Cardiac fibroblast (primary cell): ENCODE data around the gene TTN.

Experiments
- DNase-seq, 2 donors: peaks; one replicate each; pipeline versions ENCODE4 v3.0.0 to v3.0.0-alpha.2; 2010; ENCODE audit warnings: low read depth in 2 of 2
- H3K4me3 ChIP-seq, 2 donors: replicated peaks in 1 of 2; 1 replicate in 1 of 2; 2 replicates in 1 of 2; pipeline ENCODE4 v1.5.1; 2011; ENCODE audit warnings: low read depth in 2 of 2, low read length in 2 of 2, mild to moderate bottlenecking in 2 of 2, moderate library complexity in 1 of 2
- TF ChIP-seq, protein P1 (sequence below): IDR thresholded peaks from one replicate; pipeline ENCODE4 v1.5.1; 2011; ENCODE audit warnings: low read depth, mild to moderate bottlenecking, low read length, inconsistent platforms

TTN gene

DNA sequence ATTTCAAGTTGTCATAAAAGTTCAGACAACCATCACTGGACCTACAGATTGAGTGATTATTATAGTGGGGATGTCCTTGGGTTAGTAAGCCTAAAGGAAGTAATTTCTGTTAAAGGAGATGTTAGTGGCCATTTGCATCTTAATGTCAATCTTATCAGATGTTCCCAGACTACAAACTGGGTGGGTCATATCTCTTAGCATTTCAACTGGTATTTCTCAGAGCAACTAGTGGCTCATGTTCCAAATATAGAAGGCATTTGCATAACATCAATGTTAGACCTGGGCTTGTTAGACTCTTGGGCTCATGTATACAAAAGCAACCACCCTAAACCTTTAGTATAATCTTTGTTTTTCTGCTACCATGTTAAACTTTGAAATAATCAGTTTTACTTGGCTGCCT lies 309.1 kb downstream of the TTN start:
- TF ChIP-seq, protein P1, sequence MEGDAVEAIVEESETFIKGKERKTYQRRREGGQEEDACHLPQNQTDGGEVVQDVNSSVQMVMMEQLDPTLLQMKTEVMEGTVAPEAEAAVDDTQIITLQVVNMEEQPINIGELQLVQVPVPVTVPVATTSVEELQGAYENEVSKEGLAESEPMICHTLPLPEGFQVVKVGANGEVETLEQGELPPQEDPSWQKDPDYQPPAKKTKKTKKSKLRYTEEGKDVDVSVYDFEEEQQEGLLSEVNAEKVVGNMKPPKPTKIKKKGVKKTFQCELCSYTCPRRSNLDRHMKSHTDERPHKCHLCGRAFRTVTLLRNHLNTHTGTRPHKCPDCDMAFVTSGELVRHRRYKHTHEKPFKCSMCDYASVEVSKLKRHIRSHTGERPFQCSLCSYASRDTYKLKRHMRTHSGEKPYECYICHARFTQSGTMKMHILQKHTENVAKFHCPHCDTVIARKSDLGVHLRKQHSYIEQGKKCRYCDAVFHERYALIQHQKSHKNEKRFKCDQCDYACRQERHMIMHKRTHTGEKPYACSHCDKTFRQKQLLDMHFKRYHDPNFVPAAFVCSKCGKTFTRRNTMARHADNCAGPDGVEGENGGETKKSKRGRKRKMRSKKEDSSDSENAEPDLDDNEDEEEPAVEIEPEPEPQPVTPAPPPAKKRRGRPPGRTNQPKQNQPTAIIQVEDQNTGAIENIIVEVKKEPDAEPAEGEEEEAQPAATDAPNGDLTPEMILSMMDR, result no peak
- no peak for DNase-seq
- H3K4me3 ChIP-seq, result no peak overlapping the region

DNA sequence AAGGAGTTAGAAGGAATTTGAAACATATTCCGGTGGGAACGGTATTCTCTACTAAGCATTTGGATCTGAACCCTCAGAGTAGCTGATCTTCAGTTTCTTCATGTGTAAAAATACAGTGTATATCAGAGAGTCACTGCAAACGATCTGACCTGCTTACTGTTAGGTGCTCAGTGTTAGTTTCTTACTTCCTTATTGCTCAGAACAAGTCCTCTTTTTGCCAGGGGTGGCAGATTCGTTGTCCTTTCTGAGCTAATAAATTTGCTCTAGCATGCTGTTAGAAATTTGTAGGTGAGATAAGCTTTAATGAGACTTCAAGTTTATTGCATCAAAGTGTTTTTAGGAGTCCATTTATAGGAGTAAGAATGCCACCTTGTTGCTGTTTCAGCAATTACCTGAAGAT lies 311.2 kb downstream of the TTN start:
- DNase-seq, result no peak
- TF ChIP-seq, protein P1, result no peak
- no peak overlapping the region for H3K4me3 ChIP-seq

DNA sequence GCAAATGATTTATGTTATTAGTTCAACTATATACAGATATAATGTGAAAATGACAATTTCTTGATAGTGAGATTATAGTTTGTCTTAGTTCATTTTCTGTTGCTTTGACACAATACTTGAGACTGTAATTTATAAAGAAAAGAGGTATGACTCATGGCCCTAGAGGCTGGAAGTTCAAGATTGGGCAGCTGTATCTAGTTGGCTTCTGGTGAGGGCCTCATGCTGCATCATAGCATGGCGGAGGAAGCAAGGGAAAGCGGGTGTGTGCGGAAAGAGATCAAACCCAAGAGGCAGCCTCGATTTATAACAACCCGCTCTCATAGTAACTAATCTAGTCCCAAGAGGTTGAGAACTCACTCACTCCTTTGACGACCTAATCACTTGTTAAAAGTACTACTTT lies 315.6 kb downstream of the TTN start:
- no peak for DNase-seq
- H3K4me3 ChIP-seq, result no peak overlapping the region

DNA sequence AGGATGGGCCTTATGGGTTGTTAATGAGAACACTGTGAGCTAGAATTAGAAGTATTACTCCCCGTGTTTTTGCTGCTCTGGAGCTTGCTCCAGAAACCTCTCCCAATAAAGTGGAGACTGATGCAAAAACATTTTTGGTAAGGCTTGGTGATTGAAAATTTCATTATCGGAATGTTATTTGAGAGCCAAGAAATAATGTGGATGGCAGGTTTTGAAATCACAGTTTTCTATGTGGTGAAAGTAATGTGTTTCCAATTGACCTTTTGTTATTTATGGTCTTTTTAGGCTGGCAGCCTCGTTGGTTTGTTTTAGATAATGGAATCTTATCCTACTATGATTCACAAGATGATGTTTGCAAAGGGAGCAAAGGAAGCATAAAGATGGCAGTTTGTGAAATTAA lies 321.9 kb downstream of the TTN start:
- DNase-seq, result peak in 1 of 2 donors; percentile 22

More for the DNA sequence above, 315.6 kb downstream of the TTN start:
- TF ChIP-seq, protein P1, result no peak

DNA sequence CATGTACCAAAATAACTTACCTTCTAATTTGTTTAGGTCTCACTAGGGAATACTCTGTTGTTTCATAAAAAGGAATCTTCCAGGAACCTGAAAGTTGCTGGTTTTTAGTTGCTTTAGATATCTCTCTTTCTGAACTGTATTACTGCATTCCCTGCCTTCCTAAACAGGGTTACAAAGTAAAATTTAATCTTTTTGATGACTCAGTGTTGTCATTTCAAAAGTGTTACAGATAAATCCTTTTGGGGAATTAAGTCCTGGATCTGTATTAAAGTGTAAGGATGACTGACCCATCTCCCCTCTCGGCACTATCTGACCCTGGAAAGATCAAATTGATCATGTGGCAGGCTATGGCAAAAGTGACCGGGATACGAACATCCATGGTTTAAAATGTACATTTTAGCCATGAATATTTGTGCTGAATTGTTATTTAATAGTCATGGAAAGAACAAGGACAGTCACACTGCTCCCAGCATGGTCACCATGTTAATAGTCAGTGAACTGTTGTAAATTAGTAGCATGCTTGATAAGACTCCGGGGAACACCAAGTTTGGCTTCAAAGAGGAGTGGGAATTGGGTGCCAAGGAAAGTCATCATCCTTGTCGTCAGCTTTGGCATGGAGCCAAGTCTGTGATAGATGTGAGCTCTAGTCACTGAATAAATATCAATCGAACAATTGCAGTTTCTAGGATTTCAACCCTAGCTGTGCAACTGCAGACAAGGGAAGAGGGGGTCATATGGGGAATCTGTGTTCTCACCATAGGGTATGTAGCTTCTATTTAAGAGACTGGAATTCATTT lies 322.8 kb downstream of the TTN start:
- peak; percentile 39 to 60 for DNase-seq
- TF ChIP-seq, protein P1, result no peak
- no peak overlapping the region for H3K4me3 ChIP-seq

More for the DNA sequence above, 321.9 kb downstream of the TTN start:
- TF ChIP-seq, protein P1, result no peak
- no peak overlapping the region for H3K4me3 ChIP-seq

DNA sequence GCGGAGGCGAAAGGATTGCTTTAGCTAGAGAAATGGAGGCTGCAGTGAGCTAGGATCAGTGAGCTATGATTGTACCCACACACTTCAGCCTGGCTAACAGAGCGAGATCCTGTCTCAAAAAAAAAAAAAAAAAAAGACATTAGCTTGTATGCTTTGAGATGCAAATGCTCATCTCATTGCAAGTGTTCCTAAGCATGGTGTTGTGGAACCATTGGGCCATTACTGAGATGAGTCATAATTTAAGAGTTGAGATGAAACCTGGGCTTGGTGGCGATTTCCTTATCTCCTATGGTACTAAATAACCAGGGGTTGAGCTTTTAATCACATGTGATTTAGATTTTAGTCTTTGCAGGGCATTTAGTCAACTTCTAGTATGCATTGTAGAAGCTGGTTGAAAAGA lies 324.8 kb downstream of the TTN start:
- DNase-seq, result no peak
- TF ChIP-seq, protein P1, result no peak
- H3K4me3 ChIP-seq, result no peak overlapping the region
